ENCODE results near the gene CCT2.

Gene CCT2

DNA sequence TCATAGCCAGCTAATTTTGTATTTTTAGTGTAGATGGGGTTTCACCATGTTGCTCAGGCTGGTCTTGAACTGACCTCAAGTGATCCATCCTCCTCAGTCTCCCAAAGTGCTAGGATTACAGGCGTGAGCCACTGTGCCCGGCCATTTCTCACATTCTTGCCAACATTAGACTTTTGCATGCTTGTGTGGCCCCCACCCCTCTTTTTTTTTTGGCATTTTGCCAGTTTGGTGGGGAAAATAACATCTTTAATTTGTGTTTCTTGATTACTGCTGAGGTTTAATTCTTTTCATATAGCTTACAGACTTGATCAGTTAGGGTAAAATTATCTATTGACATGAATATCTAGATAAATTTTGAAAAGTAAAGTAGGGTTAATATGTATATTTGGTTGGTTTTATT lies 3.8 kb downstream of the CCT2 start:
- peaks cover 85% of the 10 kb centered on the region for H3K36me3 ChIP-seq
- H3K27ac ChIP-seq: no peak overlapping the region
- DNase-seq: no peak
- no peak overlapping the region for H3K4me3 ChIP-seq (ENCODE audit: low read depth, low read length)
- no peaks in the 10 kb centered on the region for H3K9me3 ChIP-seq (ENCODE audit: severe bottlenecking)
- H3K27me3 ChIP-seq (ENCODE audit: insufficient read depth, low read depth, severe bottlenecking): no peaks in the 10 kb centered on the region
- TF ChIP-seq, protein P1, sequence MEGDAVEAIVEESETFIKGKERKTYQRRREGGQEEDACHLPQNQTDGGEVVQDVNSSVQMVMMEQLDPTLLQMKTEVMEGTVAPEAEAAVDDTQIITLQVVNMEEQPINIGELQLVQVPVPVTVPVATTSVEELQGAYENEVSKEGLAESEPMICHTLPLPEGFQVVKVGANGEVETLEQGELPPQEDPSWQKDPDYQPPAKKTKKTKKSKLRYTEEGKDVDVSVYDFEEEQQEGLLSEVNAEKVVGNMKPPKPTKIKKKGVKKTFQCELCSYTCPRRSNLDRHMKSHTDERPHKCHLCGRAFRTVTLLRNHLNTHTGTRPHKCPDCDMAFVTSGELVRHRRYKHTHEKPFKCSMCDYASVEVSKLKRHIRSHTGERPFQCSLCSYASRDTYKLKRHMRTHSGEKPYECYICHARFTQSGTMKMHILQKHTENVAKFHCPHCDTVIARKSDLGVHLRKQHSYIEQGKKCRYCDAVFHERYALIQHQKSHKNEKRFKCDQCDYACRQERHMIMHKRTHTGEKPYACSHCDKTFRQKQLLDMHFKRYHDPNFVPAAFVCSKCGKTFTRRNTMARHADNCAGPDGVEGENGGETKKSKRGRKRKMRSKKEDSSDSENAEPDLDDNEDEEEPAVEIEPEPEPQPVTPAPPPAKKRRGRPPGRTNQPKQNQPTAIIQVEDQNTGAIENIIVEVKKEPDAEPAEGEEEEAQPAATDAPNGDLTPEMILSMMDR (IDR thresholded peaks at IDR 0.05; ENCODE audit: low read depth, low read length): no peak

DNA sequence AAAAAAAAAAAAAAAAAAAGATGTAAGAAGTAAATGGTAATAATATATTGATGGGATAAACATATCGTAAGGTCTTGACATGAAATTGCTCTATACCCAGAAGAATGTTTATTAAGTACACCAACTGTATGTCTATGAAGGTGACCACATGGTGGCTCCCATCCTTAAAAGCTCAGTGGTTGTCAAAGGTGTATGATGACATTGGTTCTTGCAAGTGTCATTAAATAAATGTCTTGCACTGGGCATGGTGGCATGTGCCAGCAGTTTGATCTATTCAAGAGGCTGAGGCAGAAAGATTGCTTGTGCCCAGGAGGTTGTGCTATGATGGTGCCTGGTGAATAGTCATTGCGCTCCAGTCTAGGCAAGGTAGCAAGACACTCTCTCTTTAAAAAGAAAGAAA lies 10.4 kb downstream of the CCT2 start:
- no peak overlapping the region for H3K4me3 ChIP-seq (ENCODE audit: low read depth, low read length)
- no peaks in the 10 kb centered on the region for H3K9me3 ChIP-seq (ENCODE audit: severe bottlenecking)
- peaks cover 97% of the 10 kb centered on the region for H3K36me3 ChIP-seq
- H3K27me3 ChIP-seq (ENCODE audit: insufficient read depth, low read depth, severe bottlenecking): no peaks in the 10 kb centered on the region
- TF ChIP-seq, protein P1 (IDR thresholded peaks at IDR 0.05; ENCODE audit: low read depth, low read length): no peak
- no peak for DNase-seq
- H3K27ac ChIP-seq: no peak overlapping the region

DNA sequence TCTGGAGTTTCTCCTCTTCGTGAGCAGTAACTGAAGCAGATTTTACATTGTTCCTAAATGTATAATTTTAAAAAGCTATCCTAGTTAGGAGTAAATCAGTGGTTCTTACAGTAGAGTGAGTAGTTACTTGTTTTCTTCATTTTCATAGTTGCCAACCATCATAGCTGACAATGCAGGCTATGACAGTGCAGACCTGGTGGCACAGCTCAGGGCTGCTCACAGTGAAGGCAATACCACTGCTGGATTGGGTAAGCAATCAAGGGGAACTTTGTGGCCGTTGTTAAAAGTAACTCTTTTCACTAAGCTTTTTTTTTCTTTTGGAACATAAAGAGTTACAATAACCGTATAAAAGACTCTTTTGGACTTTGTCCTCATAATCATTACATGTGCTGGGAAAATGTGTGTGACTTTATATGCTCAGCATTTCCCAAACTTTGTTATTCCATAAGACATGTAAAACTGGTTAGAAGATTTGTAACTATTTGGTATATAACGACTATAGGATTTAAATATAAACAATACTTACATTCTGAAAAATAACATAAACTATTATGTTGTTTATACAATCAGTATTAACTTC lies 13.0 kb downstream of the CCT2 start:
- TF ChIP-seq, protein P1 (IDR thresholded peaks at IDR 0.05; ENCODE audit: low read depth, low read length): no peak
- H3K9me3 ChIP-seq (ENCODE audit: severe bottlenecking): no peaks in the 10 kb centered on the region
- H3K27ac ChIP-seq: no peak overlapping the region

DNA sequence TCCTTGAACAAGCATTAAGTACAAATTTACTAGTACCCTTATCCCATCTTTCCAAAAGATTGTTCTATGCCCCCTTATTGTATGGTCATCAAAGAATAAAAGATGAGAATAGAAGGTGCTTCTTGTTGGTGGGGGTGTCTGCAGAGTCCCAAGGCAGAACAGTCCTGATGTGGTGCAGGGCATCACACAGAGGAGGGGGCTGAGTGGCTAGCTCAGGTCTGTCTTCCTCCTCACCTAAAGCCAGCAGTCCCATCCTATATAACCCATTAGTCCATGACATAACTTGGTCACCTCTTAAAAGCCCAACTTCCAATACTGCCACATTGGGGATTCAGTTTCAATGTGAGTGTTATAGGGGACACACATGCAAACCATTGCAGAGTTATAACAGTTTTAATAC lies 15.5 kb downstream of the CCT2 start:
- Histone ChIP-seq H3K27ac (no peak overlapping the region), H3K9me3 (ENCODE audit: severe bottlenecking) (no peaks in the 10 kb centered on the region), H3K36me3 (peaks cover 70% of the 10 kb centered on the region), H3K4me3 (ENCODE audit: low read depth, low read length) (no peak overlapping the region), H3K27me3 (ENCODE audit: insufficient read depth, low read depth, severe bottlenecking) (no peaks in the 10 kb centered on the region)
- TF ChIP-seq, protein P1 (IDR thresholded peaks at IDR 0.05; ENCODE audit: low read depth, low read length): no peak
- no peak for DNase-seq

More for the DNA sequence above, 13.0 kb downstream of the CCT2 start:
- Histone ChIP-seq H3K27me3 (ENCODE audit: insufficient read depth, low read depth, severe bottlenecking) (no peaks in the 10 kb centered on the region), H3K4me3 (ENCODE audit: low read depth, low read length) (no peak overlapping the region), H3K36me3 (peaks cover 92% of the 10 kb centered on the region)
- no peak for DNase-seq

DNA sequence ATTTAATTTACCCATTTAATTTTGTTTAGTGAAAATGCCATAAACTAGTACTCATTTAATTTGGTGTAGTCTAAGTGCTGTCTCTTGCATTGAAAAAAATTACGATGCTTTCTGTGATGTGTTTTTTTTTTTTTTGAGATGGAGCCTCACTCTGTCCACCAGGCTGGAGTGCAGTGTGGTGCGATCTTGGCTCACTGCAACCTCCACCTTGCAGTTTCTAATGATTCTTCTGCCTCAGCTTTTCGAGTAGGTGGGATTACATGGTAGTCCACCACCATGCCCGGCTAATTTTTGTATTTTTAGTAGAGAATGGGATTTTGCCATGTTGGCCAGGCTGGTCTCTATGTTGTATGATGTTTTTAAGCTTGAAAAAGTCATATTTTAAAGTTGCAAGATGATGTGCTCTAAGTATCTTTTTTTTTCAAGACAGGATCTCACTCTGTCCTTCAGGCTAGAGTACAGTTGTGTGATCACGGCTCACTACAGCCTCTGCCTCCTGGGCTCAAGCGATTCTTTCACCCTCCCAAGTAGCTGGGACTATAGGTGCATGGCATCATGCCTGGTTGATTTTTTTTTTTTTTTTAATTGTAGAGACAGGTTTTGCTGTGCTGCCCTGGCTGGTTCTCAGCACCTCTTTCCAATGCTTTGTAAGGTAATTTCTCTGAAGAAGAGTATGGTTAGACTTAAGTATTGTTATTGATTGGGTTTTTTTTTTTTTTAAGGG lies 16.9 kb downstream of the CCT2 start:
- Histone ChIP-seq H3K9me3 (ENCODE audit: severe bottlenecking) (no peaks in the 10 kb centered on the region), H3K27me3 (ENCODE audit: insufficient read depth, low read depth, severe bottlenecking) (no peaks in the 10 kb centered on the region), H3K4me3 (ENCODE audit: low read depth, low read length) (no peak overlapping the region), H3K36me3 (peaks cover 58% of the 10 kb centered on the region), H3K27ac (no peak overlapping the region)
- TF ChIP-seq, protein P1 (IDR thresholded peaks at IDR 0.05; ENCODE audit: low read depth, low read length): no peak
- DNase-seq: no peak

Data from WERI-Rb-1 (cell line).